Measurements from ENCODE around the gene SNCB. TPM values are rescaled to one million over a fixed set of nuclear protein-coding genes. Genes with fewer than 3 reads are reported as not detected.

Gene SNCB
- total RNA-seq, 4 donors from 2014 or later: not detected

- WGBS, 2 donors: 73 to 78% methylated on average over 8 of the region's 8 CpGs
- H3K4me3 ChIP-seq: no peak overlapping the region
- peaks cover 0 to 44% of the 10 kb centered on the region in 2 donors for H3K27me3 ChIP-seq
- TF ChIP-seq EP300 (IDR thresholded peaks at IDR 0.05): no peak
- TF ChIP-seq CTCF (IDR thresholded peaks at IDR 0.05): no peak
- TF ChIP-seq POLR2A (IDR thresholded peaks at IDR 0.05): no peak
- no peaks in the 10 kb centered on the region for H3K36me3 ChIP-seq
- H3K4me1 ChIP-seq: no peaks in the 10 kb centered on the region
- no peaks in the 10 kb centered on the region for H3K9me3 ChIP-seq
- H3K27ac ChIP-seq: no peak overlapping the region
- DNase-seq (ENCODE audit: low spot score in 2 of 2): no peak
Observed at GRCh38 chr5:176670449-176670848, 40.1 kb upstream of the SNCB start.

GRCh38 chr5:176667637-176668036 is 37.3 kb upstream of the SNCB start:
- no peak overlapping the region for H3K4me3 ChIP-seq
- WGBS, 2 donors: 65 to 71% methylated on average over 7 of the region's 7 CpGs
- no peaks in the 10 kb centered on the region for H3K36me3 ChIP-seq
- no peaks in the 10 kb centered on the region for H3K4me1 ChIP-seq
- peaks cover 0 to 56% of the 10 kb centered on the region in 2 donors for H3K27me3 ChIP-seq
- DNase-seq (ENCODE audit: low spot score in 2 of 2): no peak
- no peak overlapping the region for H3K27ac ChIP-seq
- no peaks in the 10 kb centered on the region for H3K9me3 ChIP-seq
- TF ChIP-seq EP300 (IDR thresholded peaks at IDR 0.05) (no peak), POLR2A (IDR thresholded peaks at IDR 0.05) (no peak), CTCF (IDR thresholded peaks at IDR 0.05) (no peak)

GRCh38 chr5:176665517-176665916 is 35.2 kb upstream of the SNCB start:
- 84 to 89% methylated on average over 6 of the region's 6 CpGs for WGBS, 2 donors
- Histone ChIP-seq H3K9me3 (no peaks in the 10 kb centered on the region), H3K36me3 (no peaks in the 10 kb centered on the region), H3K4me1 (peaks cover 0 to 7% (median 1%) of the 10 kb centered on the region in 4 donors), H3K27ac (no peak overlapping the region), H3K4me3 (no peak overlapping the region), H3K27me3 (peaks cover 0 to 40% of the 10 kb centered on the region in 2 donors)
- no peak for DNase-seq (ENCODE audit: low spot score in 2 of 2)
- TF ChIP-seq CTCF (IDR thresholded peaks at IDR 0.05) (no peak), POLR2A (IDR thresholded peaks at IDR 0.05) (no peak), EP300 (IDR thresholded peaks at IDR 0.05) (no peak)

GRCh38 chr5:176664886-176665285 is 34.6 kb upstream of the SNCB start:
- peaks cover 0 to 7% (median 2%) of the 10 kb centered on the region in 4 donors for H3K4me1 ChIP-seq
- no peaks in the 10 kb centered on the region for H3K36me3 ChIP-seq
- no peak for TF ChIP-seq POLR2A (IDR thresholded peaks at IDR 0.05)
- no peak for TF ChIP-seq EP300 (IDR thresholded peaks at IDR 0.05)
- TF ChIP-seq CTCF (IDR thresholded peaks at IDR 0.05): no peak
- no peak overlapping the region for H3K27ac ChIP-seq
- DNase-seq (ENCODE audit: low spot score in 2 of 2): no peak
- WGBS, 2 donors: 24 to 26% methylated on average over 12 to 17 of the region's 19 CpGs
- H3K9me3 ChIP-seq: no peaks in the 10 kb centered on the region
- H3K27me3 ChIP-seq: peaks cover 0 to 33% of the 10 kb centered on the region in 2 donors
- no peak overlapping the region for H3K4me3 ChIP-seq

- no peak for DNase-seq (ENCODE audit: low spot score in 2 of 2)
- H3K27ac ChIP-seq: no peak overlapping the region
- H3K27me3 ChIP-seq: peaks cover 0 to 32% of the 10 kb centered on the region in 2 donors
- no peak overlapping the region for H3K4me3 ChIP-seq
- H3K9me3 ChIP-seq: no peaks in the 10 kb centered on the region
- peaks cover 0 to 8% (median 2%) of the 10 kb centered on the region in 4 donors for H3K4me1 ChIP-seq
- WGBS, 2 donors: 23 to 35% methylated on average over 5 to 6 of the region's 6 CpGs
- H3K36me3 ChIP-seq: no peaks in the 10 kb centered on the region
- no peak for TF ChIP-seq POLR2A (IDR thresholded peaks at IDR 0.05)
- no peak for TF ChIP-seq CTCF (IDR thresholded peaks at IDR 0.05)
- TF ChIP-seq EP300 (IDR thresholded peaks at IDR 0.05): no peak
Observed at GRCh38 chr5:176664479-176664878, 34.1 kb upstream of the SNCB start.
